LHCN-M2 (cell line): Measurements from ENCODE around the gene CCL4L2. TPM values are rescaled to one million over a fixed set of nuclear protein-coding genes. Genes with fewer than 3 reads are reported as not detected.
"Not testable (repeated sequence)": the region's sequence is repeated elsewhere in the genome, so short reads cannot be mapped to it uniquely, and the experiment has no call there.

ENCODE experiments used
- DNase-seq: peaks from one replicate; pipeline ENCODE4 v3.0.0-alpha.2; 2012; ENCODE audit warnings: low read depth
- polyA plus RNA-seq: library from polyadenylated mRNA; unstranded; fragments of >200 nt; gene quantifications from one replicate; pipeline ENCODE4 v1.2.1, GENCODE V29; 2012; ENCODE audit warnings: missing spikeins
- total RNA-seq: library from RNA; depleted of rRNA; stranded (reverse); fragments of >200 nt; gene quantifications from 2 replicates; pipeline ENCODE4 v1.2.3, GENCODE V29; 2014; rRNA removed

The CCL4L2 gene
- total RNA-seq = not detected in 2 replicates
- polyA plus RNA-seq = not detected

DNA sequence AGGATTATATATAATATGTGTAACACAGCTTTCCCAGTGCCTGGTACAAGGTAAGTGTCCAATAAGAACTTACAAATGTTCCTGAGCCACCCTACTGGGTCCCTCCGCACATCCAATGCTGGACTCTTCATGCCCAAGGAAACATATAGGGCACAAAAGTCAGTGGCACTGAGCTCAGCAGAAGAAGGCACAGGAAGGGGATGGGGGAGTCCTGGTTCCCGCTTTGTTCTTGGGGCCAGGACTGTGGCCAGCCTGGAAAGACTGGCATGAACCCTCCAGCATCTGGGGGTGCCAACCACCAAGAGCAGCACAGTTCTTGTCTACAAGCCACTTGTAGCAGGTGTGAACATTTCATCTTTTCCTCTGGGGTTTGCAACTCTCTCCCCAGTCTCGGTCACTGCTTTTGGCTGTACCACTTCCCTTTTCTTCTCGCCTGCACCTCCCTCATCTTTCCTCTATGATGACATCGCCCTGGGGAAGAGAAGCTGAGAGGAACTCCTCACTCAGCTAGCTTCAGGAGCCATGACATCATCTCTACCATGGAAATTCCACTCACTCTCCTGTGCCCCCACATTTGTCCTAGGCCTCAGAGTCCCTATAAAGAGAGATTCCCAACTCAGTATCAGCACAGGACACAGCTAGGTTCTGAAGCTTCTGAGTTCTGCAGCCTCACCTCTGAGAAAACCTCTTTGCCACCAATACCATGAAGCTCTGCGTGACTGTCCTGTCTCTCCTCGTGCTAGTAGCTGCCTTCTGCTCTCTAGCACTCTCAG, at the start of gene CCL4L2:
CCL4L2 (plus strand) TSS at position 625 of the 773 bp plus-strand sequence.
- not testable (repeated sequence) for DNase-seq

DNA sequence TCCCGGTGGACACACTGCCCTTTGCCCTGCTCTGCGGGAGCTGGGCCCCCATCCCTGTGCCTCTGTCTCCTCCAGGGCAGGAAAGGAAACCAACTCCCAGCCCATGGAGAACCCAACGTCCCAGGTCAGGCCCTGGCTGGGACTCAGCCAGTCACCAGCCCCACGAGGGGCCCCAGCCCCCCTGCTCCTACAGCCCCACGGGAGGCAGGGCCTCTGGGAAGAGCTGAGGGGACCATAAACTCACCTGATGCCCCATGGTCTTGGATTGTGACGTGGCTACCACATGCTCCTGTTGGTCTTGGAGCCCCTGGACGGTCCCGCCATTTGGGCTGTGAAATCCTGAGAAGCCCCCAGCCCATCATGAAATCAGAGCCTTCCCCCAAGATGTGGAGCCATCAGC, 42.0 kb upstream of the CCL4L2 start:
- not testable (repeated sequence) for DNase-seq

DNA sequence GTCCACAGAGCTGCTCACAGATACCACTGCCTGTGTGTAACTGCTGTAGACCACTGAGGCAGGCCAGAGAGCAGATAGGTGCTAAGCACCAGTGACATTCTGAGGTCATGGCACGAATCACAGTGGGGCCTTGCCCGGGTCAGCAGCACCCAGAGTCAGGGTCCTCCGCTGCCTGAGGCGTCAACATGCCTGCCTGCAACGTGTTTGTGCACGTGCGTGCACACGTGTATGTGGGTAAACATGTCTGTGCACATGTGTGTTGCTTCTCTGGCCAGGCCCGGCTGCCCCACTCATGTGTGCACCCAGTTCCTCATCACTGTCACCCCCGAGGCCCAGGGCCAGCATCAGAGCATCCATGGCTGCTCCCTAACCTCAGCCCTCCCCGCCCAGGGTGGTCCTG, 34.3 kb upstream of the CCL4L2 start, which contains the start of gene TBC1D3B:
TBC1D3B (minus strand) TSS at position 101 of the 400 bp plus-strand sequence. CDS start 1,586 bp downstream, outside the sequence.
- DNase-seq = not testable (repeated sequence)

DNA sequence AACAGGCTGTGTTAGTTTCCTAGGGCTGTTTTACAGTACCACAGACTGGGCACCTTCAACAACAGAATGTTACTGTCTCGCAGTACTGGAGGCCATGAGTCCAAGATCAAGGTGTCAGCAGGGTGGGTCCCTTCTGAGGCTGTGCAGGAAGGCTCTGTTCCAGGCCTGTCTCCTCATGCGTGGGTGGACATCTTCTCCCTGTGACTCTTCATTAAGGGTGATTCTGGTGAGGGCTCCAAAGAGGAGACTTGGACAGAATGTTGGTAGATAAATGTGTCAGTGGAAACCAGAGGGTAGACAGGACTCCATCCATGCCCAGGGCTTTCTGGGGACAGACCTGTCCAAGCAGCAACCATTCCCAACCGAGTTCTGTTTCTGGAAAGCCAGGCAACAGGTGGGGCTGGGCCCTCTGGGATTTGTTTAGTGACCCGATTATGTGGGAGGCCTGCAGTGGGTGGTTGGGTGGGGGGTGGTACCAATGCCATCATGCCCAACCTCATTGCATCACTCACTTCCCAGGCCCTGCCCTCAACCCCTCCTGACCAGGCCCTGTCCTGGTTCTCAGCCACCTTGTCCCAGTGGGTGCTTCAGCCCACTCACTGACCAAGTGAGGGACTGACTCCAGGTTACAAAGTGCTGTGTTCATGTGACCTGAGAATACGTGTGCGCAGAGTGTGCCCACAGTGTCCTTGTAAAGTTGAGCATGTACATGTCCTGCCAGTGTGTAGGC, 29.3 kb upstream of the CCL4L2 start:
- not testable (repeated sequence) for DNase-seq

DNA sequence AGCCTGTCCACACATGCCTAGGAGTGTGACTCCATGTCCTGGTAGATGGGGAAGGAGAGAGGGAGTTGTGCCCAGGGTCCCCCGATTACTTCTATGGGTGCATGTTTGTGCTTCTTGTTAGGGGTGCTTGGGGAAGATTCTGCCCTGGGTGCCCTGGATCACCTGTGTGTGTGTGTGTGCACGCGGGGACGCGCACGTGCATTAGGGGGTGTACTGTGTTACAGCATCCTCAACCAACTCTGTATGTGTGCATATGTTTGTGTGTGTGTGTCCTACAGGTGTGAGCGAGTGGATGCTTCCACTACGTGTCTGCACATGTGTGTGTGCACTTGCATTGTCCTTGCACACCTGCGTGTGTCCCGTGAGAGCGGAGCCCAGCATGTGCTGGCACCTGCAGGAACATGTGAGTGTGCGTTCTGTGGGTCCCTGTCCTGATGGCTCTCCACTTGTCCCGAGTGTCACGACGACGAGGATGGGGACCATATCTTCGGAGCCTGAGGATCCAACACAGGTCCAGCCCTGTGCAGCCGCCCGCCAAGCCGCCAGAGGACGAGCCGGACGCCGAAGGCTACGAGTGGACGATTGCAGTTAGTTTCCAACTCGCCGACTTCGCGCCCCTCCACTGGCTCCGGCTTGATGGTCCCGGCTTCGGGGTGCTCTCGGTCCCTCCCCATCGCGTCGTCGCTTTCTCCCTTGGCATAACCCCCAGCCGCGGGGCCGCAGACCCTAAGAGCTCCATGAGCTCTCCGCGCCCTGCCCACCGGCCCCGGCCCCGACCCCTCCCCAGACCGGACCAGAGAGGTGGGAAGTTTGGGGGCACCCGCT, 28.5 kb upstream of the CCL4L2 start:
- no peak for DNase-seq

DNA sequence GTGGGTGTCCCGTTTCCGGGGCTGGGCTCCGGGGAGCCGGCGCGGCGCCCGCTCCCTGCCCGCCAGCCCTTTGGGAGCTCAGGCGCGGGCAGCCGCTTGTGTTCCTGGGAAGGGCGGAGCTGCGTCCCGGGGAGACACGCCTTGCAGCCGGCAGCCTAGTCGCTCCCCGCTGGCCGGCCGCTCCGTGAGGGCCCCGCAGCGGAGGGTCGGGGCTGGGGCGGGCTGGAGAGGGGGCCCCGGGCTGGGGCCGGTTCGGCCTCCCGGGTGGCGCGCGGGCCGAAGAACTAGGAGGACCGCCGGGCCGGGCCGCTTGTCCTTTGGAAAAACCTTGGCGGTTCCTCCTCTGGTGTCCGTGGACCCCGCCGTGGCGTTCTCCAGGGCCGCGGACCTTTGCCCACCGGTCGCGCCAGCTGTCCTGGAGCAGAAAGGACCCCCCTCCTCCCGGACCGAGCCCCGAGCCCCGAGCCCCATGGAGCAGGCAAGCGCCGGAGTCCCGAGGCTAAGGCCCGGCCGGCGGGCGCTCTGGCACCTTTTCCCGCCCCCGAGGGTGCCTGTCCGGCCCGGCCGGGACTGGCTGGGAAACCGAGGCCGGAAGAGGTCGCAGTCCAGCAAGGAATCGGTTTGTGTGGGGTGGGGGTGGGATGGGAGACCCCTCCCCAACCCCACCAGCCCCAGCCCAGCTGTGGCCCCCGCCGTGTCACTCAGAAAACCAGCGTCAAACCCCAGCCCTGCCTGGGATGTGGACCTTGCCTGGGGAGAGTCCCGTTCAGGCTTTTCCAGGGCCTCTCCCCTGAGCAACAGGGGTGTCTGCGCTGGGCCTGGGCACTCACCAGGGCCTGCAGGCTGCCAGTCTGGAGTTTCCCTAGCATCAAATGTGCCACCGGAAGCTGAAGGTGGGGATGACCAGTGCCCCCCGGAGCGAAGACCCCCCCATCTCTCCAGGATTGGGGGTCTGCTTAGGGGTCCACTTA, 27.6 kb upstream of the CCL4L2 start:
- DNase-seq = peak; percentile 24

DNA sequence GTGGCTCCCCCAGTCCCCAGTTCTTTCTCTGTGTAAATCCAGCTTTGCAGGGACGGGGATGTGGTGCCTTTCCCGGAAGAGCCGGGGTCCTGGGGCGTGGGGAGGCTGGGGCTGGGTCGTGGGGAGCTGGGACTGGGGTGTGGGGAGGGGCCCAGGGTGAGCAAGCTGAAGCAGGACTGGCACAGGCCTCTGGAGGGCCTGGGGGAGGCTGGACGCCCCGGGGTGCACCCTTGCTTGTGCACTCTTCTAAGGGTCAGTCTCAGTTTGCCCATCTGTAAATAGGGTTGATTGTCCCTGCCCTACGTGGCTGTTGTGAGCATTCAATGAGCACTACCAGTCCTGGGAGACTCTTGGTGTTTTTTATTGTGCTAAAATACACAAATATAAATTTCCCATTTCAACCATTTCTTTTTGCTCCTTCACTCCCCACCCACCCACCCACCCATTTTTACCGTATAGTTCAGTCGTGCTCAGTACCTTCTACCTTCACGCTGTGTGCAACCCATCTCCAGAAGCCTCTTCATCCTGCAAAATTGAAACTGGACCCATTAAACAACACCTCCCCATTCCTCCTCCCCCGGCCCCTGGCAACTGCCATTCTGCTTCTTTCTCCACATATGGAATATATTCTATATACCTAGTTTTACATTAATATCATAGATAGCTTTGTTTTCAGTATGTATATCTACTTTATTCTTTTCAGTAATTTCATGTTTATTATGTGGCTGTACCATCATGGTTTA, 26.7 kb upstream of the CCL4L2 start:
- no peak for DNase-seq

DNA sequence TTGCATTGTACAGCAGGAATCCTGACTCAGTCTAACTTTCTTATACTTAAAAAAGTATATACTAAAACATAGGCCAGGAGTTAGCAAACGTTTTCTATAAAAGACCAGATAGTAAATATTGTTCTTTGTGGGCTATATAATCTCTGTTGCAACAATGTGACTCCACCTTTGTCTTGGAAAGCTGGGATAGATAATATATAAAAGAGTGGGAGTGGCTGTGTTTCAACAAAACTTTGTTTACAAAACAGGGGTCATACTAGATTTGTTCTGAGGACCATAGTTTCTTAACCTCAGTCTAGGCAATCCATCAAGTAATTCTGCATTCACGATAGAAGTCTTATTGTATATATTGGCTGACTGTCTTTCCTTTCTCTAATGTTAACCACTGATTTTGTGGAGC, 25.4 kb upstream of the CCL4L2 start:
- DNase-seq = no peak

DNA sequence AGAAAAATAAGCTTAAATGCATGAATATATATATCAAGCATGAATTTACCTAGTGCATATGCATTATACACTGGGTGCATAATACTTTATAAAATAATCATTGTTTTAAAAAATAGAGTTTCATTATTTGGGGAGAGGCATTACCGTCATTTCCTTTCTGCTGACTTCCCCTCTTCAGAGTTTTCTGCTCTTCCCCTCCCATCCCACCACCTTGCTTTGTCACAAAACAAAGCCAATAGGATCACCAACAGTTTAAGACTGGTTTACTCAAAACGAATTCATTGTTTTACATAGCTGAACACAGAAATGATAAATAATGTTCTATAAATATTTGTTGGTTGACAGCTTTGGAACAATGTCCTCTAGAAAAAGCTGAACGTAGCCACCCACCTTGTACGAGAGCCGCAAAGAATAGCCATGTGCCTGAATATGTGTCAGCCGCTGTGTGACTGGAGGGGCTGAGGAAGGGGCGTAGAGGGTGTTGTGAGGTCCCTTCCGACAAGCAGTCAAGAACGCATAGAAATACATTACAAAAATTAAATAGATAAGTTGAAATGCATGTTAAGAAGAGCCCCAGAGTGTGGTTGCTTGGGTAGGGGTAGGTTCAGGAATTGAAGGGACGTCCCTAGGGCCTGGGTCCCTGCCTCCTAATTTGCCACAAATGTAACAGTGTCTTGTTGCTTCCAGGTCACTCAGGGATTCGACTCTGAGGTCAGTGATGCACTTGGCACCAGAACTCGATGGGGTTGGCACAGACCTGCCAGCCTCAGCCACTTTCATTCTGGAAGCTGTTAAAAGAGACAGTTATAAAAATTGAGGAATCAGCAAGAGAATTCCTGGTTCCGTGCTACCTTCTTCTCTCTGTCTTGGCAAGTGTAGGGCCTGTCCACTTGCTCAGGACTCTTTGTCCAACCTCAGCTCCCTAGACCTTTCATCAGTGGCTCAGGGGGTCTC, 23.8 kb upstream of the CCL4L2 start:
- not testable (repeated sequence) for DNase-seq

DNA sequence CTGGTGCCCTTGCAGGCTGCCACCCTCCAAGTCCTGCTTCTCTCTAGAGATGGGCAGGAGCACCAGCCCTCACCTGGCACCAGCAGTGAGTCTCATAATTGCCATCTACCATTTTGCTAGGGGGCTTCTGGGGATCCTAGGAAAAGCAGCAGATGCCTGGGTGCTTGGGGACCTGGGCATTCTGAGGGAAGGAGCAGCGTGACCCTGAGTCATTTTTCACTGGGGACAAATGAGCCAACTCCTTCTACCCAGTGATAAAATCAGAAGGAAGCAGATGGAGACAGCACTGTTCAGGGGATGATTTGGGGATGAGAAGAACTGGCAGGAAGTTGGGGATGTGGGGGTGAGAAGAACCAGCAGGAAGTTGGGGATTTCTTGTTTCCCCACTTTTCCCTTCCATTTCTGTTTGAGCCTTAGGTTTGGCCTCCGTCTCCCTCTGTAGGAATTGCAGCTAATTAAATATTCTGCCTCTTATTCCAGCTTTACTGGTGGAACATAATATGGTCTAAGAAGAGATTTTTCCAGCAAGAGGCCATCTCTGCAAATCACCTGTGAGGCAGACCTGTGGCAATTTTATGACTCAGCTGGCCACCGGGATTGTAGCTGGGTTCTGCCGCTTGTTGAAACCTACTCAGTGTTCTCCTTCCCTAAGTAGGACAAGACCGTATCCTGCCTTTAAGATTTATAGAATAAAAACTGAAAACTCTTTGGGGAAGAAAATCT, 22.8 kb upstream of the CCL4L2 start:
- not testable (repeated sequence) for DNase-seq

DNA sequence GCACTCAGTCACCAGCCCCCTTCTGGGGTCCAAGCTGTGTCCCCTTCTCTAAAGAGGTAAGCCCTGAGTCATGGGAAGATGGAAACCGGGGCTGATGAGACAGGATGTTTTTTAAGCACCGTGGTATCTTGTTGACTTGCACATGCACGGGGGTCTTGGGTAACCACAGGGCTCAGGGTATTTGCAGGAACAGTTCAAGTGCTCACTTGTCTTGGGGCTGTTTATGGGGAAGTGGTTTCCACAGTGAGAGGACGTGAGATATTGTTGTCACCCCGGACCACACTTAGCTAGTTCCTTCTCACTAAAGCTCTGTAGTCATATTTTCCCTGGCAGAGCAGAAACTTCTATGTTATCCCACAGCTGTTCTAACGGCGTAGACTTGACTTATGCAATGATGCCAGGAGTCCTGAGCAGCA, 22.0 kb upstream of the CCL4L2 start:
- DNase-seq = peak; percentile 22

DNA sequence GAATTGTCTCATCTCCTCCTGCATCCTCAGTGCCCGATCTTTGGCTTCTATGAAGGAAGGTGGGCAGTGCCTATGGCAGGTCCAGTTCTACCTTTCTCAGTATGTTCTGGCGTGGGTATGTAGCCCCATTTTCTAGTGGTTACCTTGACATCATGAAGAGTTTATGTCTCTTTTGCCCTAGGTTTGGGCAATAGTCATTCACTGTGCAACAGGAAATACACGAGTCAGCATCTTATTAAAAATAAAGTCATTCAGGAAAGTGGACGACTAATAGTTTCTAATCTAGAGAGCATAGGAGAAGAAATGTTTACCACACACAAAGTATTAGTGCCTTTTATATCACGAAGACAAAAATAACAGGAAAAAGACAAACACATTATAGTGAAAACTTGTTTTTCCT, 20.9 kb upstream of the CCL4L2 start:
- DNase-seq = not testable (repeated sequence)

DNA sequence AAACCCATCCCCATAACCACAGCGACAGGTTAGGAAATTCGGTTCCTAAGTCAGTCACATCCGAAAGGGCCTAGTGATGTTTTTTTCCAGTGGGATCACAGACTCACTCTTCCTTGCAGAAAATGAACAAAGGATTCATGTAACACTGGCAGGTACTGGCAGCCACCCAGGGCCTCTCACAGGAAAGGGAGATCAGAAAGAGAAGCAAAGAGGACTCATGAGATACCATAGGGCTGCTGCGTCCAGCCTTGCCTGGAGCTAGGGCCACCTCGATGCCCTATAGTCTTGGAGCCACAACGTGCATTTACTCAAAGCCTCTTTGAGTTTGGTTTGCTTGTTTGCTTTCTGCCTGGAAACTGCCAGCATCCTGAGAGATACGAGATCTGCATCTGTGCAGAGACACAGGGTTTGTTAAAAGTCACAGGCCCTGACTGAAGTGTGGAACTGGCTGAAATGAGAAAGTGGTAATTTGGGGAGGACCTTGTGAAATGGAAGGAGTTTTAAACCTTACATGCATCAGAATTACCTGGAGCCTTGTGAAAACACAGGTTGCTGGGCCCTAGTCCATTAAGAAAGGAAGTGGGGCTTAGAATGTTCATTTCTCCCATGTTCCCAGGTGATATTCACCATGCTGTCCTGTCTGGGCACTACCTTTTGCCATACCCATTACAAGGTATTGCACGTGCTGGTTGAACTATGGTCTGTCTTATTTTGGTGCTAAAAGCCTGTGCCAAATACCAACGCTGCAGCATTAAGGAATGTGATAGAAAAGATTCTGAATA, 20.1 kb upstream of the CCL4L2 start:
- not testable (repeated sequence) for DNase-seq

DNA sequence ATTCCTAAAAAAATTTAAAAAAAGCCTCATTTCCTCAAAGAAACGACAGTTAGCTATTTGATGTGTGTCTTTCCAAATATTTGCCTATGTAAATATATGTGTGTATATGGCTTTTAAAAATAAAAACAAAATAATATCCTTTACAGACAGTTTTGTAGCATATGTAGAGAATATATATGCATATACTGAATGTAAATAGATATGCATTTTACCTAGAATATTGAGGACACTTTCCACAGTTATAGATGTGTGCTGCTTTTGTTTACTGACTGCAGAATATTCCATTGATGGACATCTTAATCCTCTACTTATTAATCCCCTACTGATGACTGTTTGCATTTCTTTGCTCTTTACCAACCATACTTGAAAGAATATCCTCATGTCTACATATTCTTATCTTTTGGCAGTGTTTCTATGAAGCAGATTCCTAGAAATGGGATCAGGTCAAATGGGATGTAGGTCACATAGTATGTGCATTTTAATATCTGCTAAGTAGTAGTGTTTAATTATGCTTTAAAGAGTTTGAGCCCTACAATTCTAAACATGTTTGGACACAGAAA, 17.6 kb upstream of the CCL4L2 start:
- DNase-seq = no peak

DNA sequence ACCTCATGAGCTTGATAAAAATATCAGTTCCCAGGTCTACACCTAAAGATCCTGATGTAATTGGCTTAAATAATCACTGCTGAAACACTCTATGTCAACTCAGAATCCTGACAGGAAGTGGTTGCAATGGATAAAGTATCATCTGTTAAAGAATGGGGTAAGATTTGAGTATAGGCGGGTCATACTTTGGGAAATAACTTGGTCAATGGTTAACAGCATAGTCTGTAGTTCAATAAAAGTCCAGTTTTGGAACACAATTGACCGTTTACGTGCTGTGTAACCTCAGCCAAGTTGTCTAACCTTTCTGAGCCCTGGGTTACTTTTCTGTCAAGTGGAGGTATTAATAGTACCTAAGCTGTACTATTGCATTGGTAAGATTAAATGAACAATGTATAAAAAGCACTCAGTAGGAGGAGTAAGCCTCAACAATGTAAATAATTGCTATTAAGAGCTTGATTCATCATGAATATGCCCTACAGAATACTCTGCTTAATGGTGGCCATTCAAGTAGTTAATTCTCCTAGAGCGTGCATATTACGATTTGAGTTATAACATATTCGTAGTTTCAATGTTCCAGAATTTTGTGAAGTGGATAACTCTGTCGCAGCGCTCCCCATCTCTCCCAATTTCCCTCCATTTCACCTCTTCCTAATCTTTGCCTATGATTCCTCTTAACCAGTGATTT, 16.6 kb upstream of the CCL4L2 start:
- DNase-seq = not testable (repeated sequence)

DNA sequence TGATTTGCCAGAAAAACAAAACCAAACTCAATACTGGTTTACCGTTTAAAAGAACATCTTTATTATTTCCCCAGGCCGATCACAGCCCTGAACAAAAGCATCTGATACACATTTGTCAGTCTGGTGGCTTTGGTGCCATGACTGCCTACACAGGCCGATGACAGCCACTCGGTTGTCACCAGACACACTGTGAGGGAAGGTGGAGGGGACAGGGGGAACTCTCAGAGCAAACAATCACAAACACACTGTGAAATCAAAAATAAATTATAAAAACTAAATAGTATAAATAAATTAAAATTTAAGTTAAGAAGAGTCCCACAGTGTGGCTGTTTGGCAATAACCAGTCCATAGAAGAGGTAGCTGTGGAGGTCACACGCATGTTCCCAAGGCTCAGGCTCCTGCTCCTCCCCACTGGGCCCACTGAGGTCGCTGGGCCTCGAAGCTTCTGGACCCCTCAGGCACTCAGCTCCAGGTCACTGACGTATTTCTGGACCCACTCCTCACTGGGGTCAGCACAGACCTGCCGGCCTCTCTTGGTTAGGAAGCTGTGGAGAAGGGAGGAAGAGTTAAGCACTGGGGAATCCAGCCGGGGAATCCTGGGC, 15.9 kb upstream of the CCL4L2 start:
- not testable (repeated sequence) for DNase-seq
